ENCODE results near the gene NVL. TPM values are rescaled to one million over a fixed set of nuclear protein-coding genes. Genes with fewer than 3 reads are reported as not detected.

The NVL gene
- total RNA-seq, 1 donor from 2014 or later: 36.2 TPM

DNA sequence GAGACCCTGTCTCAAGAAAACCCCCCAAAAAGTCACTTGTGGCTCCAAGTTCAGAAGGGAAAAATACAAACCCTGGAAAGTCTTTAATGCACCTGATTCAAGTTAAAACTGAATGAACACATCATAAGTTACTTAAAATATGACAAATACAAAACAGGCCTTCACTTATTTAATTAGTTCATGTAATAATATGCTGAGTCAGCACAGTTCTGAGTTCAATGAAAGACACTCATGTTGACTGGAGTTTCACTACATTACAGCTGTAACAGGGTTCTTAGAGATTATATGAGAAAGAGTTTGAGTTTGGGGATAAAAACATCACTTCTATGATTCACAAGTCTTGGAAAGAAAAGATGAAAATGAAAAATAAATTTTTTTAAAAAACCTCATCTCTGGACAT lies 96.0 kb downstream of the NVL start:
- H3K36me3 ChIP-seq (ENCODE audit: insufficient read depth, low read length): peaks cover 34% of the 10 kb centered on the region
- no peaks in the 10 kb centered on the region for H3K27me3 Mint-ChIP-seq (ENCODE audit: low read depth, unreplicated experiment)
- no peaks in the 10 kb centered on the region for H3K4me1 ChIP-seq (ENCODE audit: insufficient read depth, low read length)
- H3K4me3 ChIP-seq (ENCODE audit: insufficient read depth, low read depth, low read length): no peak overlapping the region
- no peak for FAIRE-seq
- no peak overlapping the region for H3K4me3 Mint-ChIP-seq (ENCODE audit: unreplicated experiment)
- DNase-seq (ENCODE audit: low read depth): no peak
- no peaks in the 10 kb centered on the region for H3K27me3 ChIP-seq (ENCODE audit: insufficient read depth, low read length)
- peaks cover 10% of the 10 kb centered on the region for H3K36me3 Mint-ChIP-seq (ENCODE audit: low read depth, unreplicated experiment)
- no peaks in the 10 kb centered on the region for H4K20me1 ChIP-seq (ENCODE audit: insufficient read depth, low read length)
- no peaks in the 10 kb centered on the region for H3K9me3 Mint-ChIP-seq (ENCODE audit: unreplicated experiment)
- no peak overlapping the region for H3K27ac Mint-ChIP-seq (ENCODE audit: unreplicated experiment)
- TF ChIP-seq EZH2 (IDR thresholded peaks at IDR 0.05; ENCODE audit: insufficient read depth, low read length): no peak
- TF ChIP-seq, protein P1, sequence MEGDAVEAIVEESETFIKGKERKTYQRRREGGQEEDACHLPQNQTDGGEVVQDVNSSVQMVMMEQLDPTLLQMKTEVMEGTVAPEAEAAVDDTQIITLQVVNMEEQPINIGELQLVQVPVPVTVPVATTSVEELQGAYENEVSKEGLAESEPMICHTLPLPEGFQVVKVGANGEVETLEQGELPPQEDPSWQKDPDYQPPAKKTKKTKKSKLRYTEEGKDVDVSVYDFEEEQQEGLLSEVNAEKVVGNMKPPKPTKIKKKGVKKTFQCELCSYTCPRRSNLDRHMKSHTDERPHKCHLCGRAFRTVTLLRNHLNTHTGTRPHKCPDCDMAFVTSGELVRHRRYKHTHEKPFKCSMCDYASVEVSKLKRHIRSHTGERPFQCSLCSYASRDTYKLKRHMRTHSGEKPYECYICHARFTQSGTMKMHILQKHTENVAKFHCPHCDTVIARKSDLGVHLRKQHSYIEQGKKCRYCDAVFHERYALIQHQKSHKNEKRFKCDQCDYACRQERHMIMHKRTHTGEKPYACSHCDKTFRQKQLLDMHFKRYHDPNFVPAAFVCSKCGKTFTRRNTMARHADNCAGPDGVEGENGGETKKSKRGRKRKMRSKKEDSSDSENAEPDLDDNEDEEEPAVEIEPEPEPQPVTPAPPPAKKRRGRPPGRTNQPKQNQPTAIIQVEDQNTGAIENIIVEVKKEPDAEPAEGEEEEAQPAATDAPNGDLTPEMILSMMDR (IDR thresholded peaks at IDR 0.05; ENCODE audit: insufficient read depth, low read depth, low read length): no peak
- H3K4me1 Mint-ChIP-seq (ENCODE audit: low read depth, unreplicated experiment): peaks cover 2% of the 10 kb centered on the region
- no peak overlapping the region for H2AFZ ChIP-seq (ENCODE audit: low read depth, low read length)
- no peak overlapping the region for H3K9ac ChIP-seq (ENCODE audit: low read length)
- H3K79me2 ChIP-seq (ENCODE audit: insufficient read depth, low read length): no peaks in the 10 kb centered on the region
- no peaks in the 10 kb centered on the region for H3K9me3 ChIP-seq (ENCODE audit: insufficient read depth, low read depth, low read length)
- H3K4me2 ChIP-seq (ENCODE audit: low read length): no peak overlapping the region
- H3K27ac ChIP-seq (ENCODE audit: low read depth, low read length): no peak overlapping the region

DNA sequence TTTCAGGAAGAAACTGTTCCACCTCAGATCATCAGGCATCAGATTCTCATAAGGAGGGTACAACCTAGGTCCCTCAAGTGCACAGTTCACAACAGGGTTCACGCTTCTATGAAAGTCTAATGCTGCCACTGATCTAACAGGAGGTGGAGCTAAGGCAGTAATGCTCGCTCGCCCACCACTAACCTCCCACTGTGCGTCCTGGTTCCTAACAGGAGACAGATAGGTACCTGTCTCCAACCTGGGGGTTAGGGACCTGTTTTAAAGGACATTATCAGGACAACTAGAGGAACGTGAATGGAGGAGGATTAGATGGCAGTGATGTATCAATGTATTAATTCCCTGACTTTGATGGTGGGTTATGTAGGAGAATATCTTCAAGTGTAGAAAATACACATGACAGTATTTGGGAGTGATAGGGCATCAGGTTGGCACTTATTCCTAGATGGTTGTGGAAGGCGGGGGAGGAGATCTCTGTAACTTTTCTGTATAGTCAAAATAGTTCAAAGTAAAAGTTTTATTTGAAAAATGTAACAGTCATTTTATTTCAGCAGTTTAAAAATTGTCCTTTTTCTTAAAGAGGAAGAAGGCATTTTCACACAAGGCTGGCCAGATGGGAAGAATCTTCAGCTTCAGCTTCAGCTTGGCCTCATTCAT lies 103.0 kb downstream of the NVL start:
- no peak overlapping the region for H2AFZ ChIP-seq (ENCODE audit: low read depth, low read length)
- TF ChIP-seq, protein P1 (IDR thresholded peaks at IDR 0.05; ENCODE audit: insufficient read depth, low read depth, low read length): no peak
- no peak for TF ChIP-seq EZH2 (IDR thresholded peaks at IDR 0.05; ENCODE audit: insufficient read depth, low read length)
- no peaks in the 10 kb centered on the region for H3K27me3 ChIP-seq (ENCODE audit: insufficient read depth, low read length)
- H3K4me3 ChIP-seq (ENCODE audit: insufficient read depth, low read depth, low read length): no peak overlapping the region
- Mint-ChIP-seq H3K27me3 (ENCODE audit: low read depth, unreplicated experiment) (no peaks in the 10 kb centered on the region), H3K4me3 (ENCODE audit: unreplicated experiment) (no peak overlapping the region), H3K4me1 (ENCODE audit: low read depth, unreplicated experiment) (peaks cover 13% of the 10 kb centered on the region), H3K36me3 (ENCODE audit: low read depth, unreplicated experiment) (peaks cover 18% of the 10 kb centered on the region), H3K27ac (ENCODE audit: unreplicated experiment) (no peak overlapping the region), H3K9me3 (ENCODE audit: unreplicated experiment) (no peaks in the 10 kb centered on the region)
- no peak overlapping the region for H3K4me2 ChIP-seq (ENCODE audit: low read length)
- DNase-seq (ENCODE audit: low read depth): no peak
- H3K9ac ChIP-seq (ENCODE audit: low read length): no peak overlapping the region
- no peak overlapping the region for H3K27ac ChIP-seq (ENCODE audit: low read depth, low read length)
- FAIRE-seq: no peak
- peaks cover 18% of the 10 kb centered on the region for H3K36me3 ChIP-seq (ENCODE audit: insufficient read depth, low read length)
- H3K79me2 ChIP-seq (ENCODE audit: insufficient read depth, low read length): no peaks in the 10 kb centered on the region
- no peaks in the 10 kb centered on the region for H4K20me1 ChIP-seq (ENCODE audit: insufficient read depth, low read length)
- no peaks in the 10 kb centered on the region for H3K9me3 ChIP-seq (ENCODE audit: insufficient read depth, low read depth, low read length)
- peaks cover 14% of the 10 kb centered on the region for H3K4me1 ChIP-seq (ENCODE audit: insufficient read depth, low read length)

Measured in astrocyte (in vitro differentiated cells and primary cell).